ENCODE data around the gene ADGRA3. TPM values are rescaled to one million over a fixed set of nuclear protein-coding genes. Genes with fewer than 3 reads are reported as not detected.

ADGRA3 gene
- total RNA-seq, 1 experiment from 2014 or later: 56.5 TPM

GRCh38 chr4:22440999-22441398, 74.9 kb downstream of the ADGRA3 start:
- H3K27ac ChIP-seq (ENCODE audit: insufficient read length, low read depth, low read length): no peak overlapping the region
- no peak for TF ChIP-seq CTCF (conservative IDR thresholded peaks at IDR 0.05)
- Mint-ChIP-seq H3K4me1 (peaks cover under 1% of the 10 kb centered on the region in 2 experiments; a peak in 2 of 4 replicates), H3K27me3 (ENCODE audit: low read depth) (no peaks in the 10 kb centered on the region), H3K4me3 (no peak overlapping the region), H3K27ac (no peak overlapping the region; a peak in 1 of 7 replicates), H3K36me3 (ENCODE audit: insufficient read depth in 1 of 3, low read depth in 3 of 3) (peaks cover 14 to 56% (median 37%) of the 10 kb centered on the region in 3 experiments; a peak in 6 of 7 replicates), H3K9me3 (no peaks in the 10 kb centered on the region)
- no peaks in the 10 kb centered on the region for H3K23me2 ChIP-seq (ENCODE audit: insufficient read length, low read depth, low read length, poor library complexity, severe bottlenecking)
- no peaks in the 10 kb centered on the region for H3K4me1 ChIP-seq (ENCODE audit: insufficient read depth, low read length)
- H4K91ac ChIP-seq (ENCODE audit: insufficient read length, low read depth, low read length): no peak overlapping the region
- no peaks in the 10 kb centered on the region for H3K27me3 ChIP-seq (ENCODE audit: insufficient read depth, low read length)
- no peak overlapping the region for H3K14ac ChIP-seq (ENCODE audit: insufficient read depth, low read length)
- no peak for DNase-seq
- H4K20me1 ChIP-seq (ENCODE audit: control insufficient read depth, insufficient read depth, insufficient read length): no peaks in the 10 kb centered on the region
- H2AFZ ChIP-seq (ENCODE audit: low read length): no peak overlapping the region
- no peak overlapping the region for H4K8ac ChIP-seq (replicated peaks; ENCODE audit: insufficient read length, low read depth, low read length)
- no peaks in the 10 kb centered on the region for H3K79me2 ChIP-seq (ENCODE audit: insufficient read depth, low read length)
- no peak overlapping the region for H3K4ac ChIP-seq (ENCODE audit: low read depth, low read length)
- no peak overlapping the region for H2BK5ac ChIP-seq (ENCODE audit: insufficient read length, low read length)
- no peak overlapping the region for H2BK12ac ChIP-seq (ENCODE audit: insufficient read length, low read depth, low read length)
- no peak overlapping the region for H2BK15ac ChIP-seq (ENCODE audit: low read depth, low read length)
- no peak overlapping the region for H2BK120ac ChIP-seq (ENCODE audit: low read depth, low read length, poor library complexity, severe bottlenecking)
- H3T11ph ChIP-seq (ENCODE audit: low read length): no peak overlapping the region
- no peak overlapping the region for H2BK20ac ChIP-seq (ENCODE audit: low read depth, low read length, poor library complexity, severe bottlenecking)
- H2AK5ac ChIP-seq (ENCODE audit: insufficient read length, low read length): no peak overlapping the region
- no peaks in the 10 kb centered on the region for H3K79me1 ChIP-seq (ENCODE audit: insufficient read depth, low read depth, low read length, poor library complexity, severe bottlenecking)
- H3K9me3 ChIP-seq (ENCODE audit: control insufficient read depth, low read depth, low read length): no peaks in the 10 kb centered on the region
- no peak overlapping the region for H3K23ac ChIP-seq (ENCODE audit: insufficient read length, low read depth, low read length)
- no peak overlapping the region for H3K9ac ChIP-seq (ENCODE audit: extremely low read depth, insufficient read length, low read length)
- no peak overlapping the region for H3K18ac ChIP-seq (ENCODE audit: insufficient read length, low read depth, low read length)
- H4K5ac ChIP-seq (ENCODE audit: insufficient read length, low read depth, low read length): no peak overlapping the region
- H3K56ac ChIP-seq (ENCODE audit: insufficient read length, low read depth, low read length): no peak overlapping the region
- H3K4me2 ChIP-seq (ENCODE audit: insufficient read depth, insufficient read length, low read length): no peak overlapping the region

Data from H9 (cell line).